Skeletal muscle tissue (tissue), 4 donors: ENCODE results near the gene MYMX. TPM values are rescaled to one million over a fixed set of nuclear protein-coding genes. Genes with fewer than 3 reads are reported as not detected.

Source experiments
- H3K27ac ChIP-seq: one replicate; pipeline ENCODE4 v1.7.0; 2013; ENCODE audit warnings: mild to moderate bottlenecking, low read depth, low read length, inconsistent platforms
- H3K27me3 ChIP-seq, 3 donors: one replicate each; pipeline ENCODE4 v1.7.0; 2013; ENCODE audit warnings: low read length in 3 of 3; ENCODE audit not compliant: control insufficient read depth in 3 of 3, insufficient read depth in 3 of 3
- H3K36me3 ChIP-seq, 3 donors: one replicate each; pipeline ENCODE4 v1.7.0; 2013; ENCODE audit warnings: low read length in 3 of 3; ENCODE audit not compliant: control insufficient read depth in 3 of 3, insufficient read depth in 3 of 3
- H3K4me1 ChIP-seq, 3 donors: one replicate each; pipeline ENCODE4 v1.7.0; 2013; ENCODE audit warnings: low read length in 3 of 3, mild to moderate bottlenecking in 3 of 3; ENCODE audit not compliant: control insufficient read depth in 3 of 3, insufficient read depth in 3 of 3
- H3K4me3 ChIP-seq, 3 donors: one replicate each; pipeline ENCODE4 v1.7.0; 2013; ENCODE audit warnings: low read length in 3 of 3
- H3K9ac ChIP-seq, 3 donors: one replicate each; pipeline ENCODE4 v1.7.0; 2013; ENCODE audit warnings: low read length in 3 of 3, mild to moderate bottlenecking in 3 of 3, moderate library complexity in 2 of 3, low read depth in 1 of 3
- H3K9me3 ChIP-seq, 3 donors: one replicate each; pipeline ENCODE4 v1.7.0; 2013; ENCODE audit warnings: low read length in 3 of 3; ENCODE audit not compliant: control insufficient read depth in 3 of 3
- total RNA-seq: library from RNA; depleted of rRNA; stranded (reverse); fragments of >200 nt; gene quantifications from one replicate; pipeline ENCODE4 v1.2.3, GENCODE V29; 2014
- donor health status: Osteomylitis.

MYMX gene
- total RNA-seq, 1 donor from 2014 or later: 7.3 TPM

- peaks cover 43 to 48% (median 47%) of the 10 kb centered on the region in 3 donors for H3K36me3 ChIP-seq
- no peaks in the 10 kb centered on the region for H3K9me3 ChIP-seq
- no peaks in the 10 kb centered on the region for H3K27me3 ChIP-seq
- H3K4me3 ChIP-seq: peak overlapping the region; percentile 24 to 100 (median 86)
- peak overlapping the region in 2 of 3 donors; percentile 4 to 93 for H3K9ac ChIP-seq
- peaks cover 22 to 51% (median 32%) of the 10 kb centered on the region in 3 donors for H3K4me1 ChIP-seq
- H3K27ac ChIP-seq: peak overlapping the region; percentile 99
These were observed 31.9 kb downstream of the MYMX start for GRCh38 chr6:44248579-44248978.

- no peaks in the 10 kb centered on the region for H3K9me3 ChIP-seq
- H3K9ac ChIP-seq: peak overlapping the region in 1 of 3 donors; percentile 4
- H3K27me3 ChIP-seq: no peaks in the 10 kb centered on the region
- H3K27ac ChIP-seq: peak overlapping the region; percentile 99
- H3K36me3 ChIP-seq: peaks cover 45 to 55% (median 53%) of the 10 kb centered on the region in 3 donors
- H3K4me1 ChIP-seq: peaks cover 22 to 53% (median 32%) of the 10 kb centered on the region in 3 donors
- peak overlapping the region; percentile 24 to 100 (median 86) for H3K4me3 ChIP-seq
These were observed 32.5 kb downstream of the MYMX start for GRCh38 chr6:44249082-44249748.

GRCh38 chr6:44250067-44250717 is 33.5 kb downstream of the MYMX start:
- Histone ChIP-seq H3K9me3 (no peaks in the 10 kb centered on the region), H3K4me3 (no peak overlapping the region), H3K9ac (no peak overlapping the region), H3K4me1 (peaks cover 25 to 59% (median 32%) of the 10 kb centered on the region in 3 donors), H3K27ac (no peak overlapping the region), H3K36me3 (peaks cover 55 to 64% (median 63%) of the 10 kb centered on the region in 3 donors), H3K27me3 (no peaks in the 10 kb centered on the region)

GRCh38 chr6:44250718-44251123 is 34.0 kb downstream of the MYMX start:
- Histone ChIP-seq H3K27me3 (no peaks in the 10 kb centered on the region), H3K9ac (no peak overlapping the region), H3K4me1 (peaks cover 20 to 58% (median 26%) of the 10 kb centered on the region in 3 donors), H3K4me3 (no peak overlapping the region), H3K36me3 (peaks cover 60 to 69% (median 64%) of the 10 kb centered on the region in 3 donors), H3K27ac (no peak overlapping the region), H3K9me3 (no peaks in the 10 kb centered on the region)

GRCh38 chr6:44251576-44252524 is 35.1 kb downstream of the MYMX start:
- H3K27me3 ChIP-seq: no peaks in the 10 kb centered on the region
- peaks cover 29 to 65% (median 34%) of the 10 kb centered on the region in 3 donors for H3K4me1 ChIP-seq
- H3K4me3 ChIP-seq: no peak overlapping the region
- peaks cover 62 to 71% (median 64%) of the 10 kb centered on the region in 3 donors for H3K36me3 ChIP-seq
- H3K9me3 ChIP-seq: no peaks in the 10 kb centered on the region
- no peak overlapping the region for H3K27ac ChIP-seq
- no peak overlapping the region for H3K9ac ChIP-seq

- Histone ChIP-seq H3K9ac (no peak overlapping the region), H3K4me3 (no peak overlapping the region), H3K36me3 (peaks cover 58 to 71% (median 64%) of the 10 kb centered on the region in 3 donors), H3K27me3 (no peaks in the 10 kb centered on the region), H3K4me1 (peaks cover 33 to 61% (median 36%) of the 10 kb centered on the region in 3 donors), H3K9me3 (no peaks in the 10 kb centered on the region), H3K27ac (no peak overlapping the region)
These were observed 36.8 kb downstream of the MYMX start for GRCh38 chr6:44253307-44254101.

GRCh38 chr6:44254191-44255104 is 37.7 kb downstream of the MYMX start:
- Histone ChIP-seq H3K36me3 (peaks cover 56 to 62% (median 59%) of the 10 kb centered on the region in 3 donors), H3K27me3 (no peaks in the 10 kb centered on the region), H3K4me1 (peaks cover 24 to 51% (median 27%) of the 10 kb centered on the region in 3 donors), H3K9ac (no peak overlapping the region), H3K4me3 (no peak overlapping the region), H3K9me3 (no peaks in the 10 kb centered on the region), H3K27ac (no peak overlapping the region)

GRCh38 chr6:44255105-44255808 is 38.5 kb downstream of the MYMX start:
- peaks cover 52 to 61% (median 56%) of the 10 kb centered on the region in 3 donors for H3K36me3 ChIP-seq
- H3K4me3 ChIP-seq: peak overlapping the region in 1 of 3 donors; percentile 2
- H3K27ac ChIP-seq: no peak overlapping the region
- no peaks in the 10 kb centered on the region for H3K9me3 ChIP-seq
- no peaks in the 10 kb centered on the region for H3K27me3 ChIP-seq
- H3K9ac ChIP-seq: no peak overlapping the region
- H3K4me1 ChIP-seq: peaks cover 24 to 43% (median 25%) of the 10 kb centered on the region in 3 donors
